DMS53 treated with DMSO at 0.1 percent for 48 hours (cell line): Measurements from ENCODE around the gene GPI.
"Not testable (repeated sequence)": the region's sequence is repeated elsewhere in the genome, so short reads cannot be mapped to it uniquely, and the experiment has no call there.

Source experiments
- DNase-seq: peaks from one replicate; lab custom pipeline; 2025; ENCODE audit not compliant: unreplicated experiment; lab: John Stamatoyannopoulos, UW

GPI gene

DNA sequence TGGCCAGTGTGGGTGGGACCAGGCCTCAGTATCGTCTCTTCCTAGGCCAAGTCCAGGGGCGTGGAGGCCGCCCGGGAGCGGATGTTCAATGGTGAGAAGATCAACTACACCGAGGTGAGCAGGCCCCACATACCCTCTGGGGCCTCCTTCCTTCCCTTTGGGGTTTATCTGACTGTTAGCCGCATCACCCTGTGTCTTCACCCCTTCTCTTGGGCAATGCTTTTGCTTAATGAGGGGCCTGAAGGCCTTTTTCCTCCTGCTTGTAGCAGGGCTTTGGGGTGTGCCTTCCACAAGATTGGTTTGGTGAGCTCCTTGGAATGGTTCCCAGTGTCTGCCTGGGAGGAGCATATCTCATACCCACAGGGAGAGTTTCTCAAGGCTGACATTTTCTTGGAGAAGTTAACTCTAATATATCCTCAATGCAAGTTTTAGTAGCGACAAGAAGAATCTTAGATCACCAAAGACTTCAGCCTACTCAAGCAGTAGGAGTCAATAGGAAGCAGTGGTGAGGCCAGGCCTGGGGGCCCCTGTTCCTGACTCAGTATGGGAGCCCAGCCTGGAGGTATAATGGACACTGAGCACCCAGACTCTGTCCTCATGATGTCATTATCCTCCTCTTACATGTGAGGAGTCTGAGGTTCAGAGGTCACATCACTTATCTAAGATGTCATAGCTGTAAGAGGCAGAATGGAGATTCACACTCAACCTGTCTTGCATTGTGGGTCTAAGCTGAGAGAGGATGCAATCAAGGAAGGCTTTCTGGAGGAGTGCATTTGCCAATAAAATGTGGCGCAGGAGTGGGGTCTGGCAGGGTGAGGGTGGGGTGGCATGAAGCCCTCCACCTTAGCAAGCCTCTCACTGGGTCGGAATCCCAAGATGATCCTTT, 2.0 kb downstream of the GPI start:
- no peak for DNase-seq

DNA sequence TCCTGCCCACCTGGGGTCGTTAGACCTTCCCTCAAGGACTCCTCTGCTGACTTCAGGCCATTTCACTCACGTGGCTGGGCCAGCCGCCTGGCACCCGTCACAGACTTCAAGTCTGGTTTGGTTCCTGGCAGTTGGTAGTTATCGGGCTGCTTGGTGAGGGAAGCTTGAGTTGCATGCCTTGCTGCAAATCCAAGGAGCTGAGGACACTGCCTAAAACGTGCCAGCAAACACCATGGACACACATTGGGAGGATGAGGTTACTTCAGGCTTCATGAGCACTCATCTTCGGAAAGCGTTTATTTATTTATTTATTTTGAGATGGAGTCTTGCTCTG, 2.6 kb downstream of the GPI start:
- DNase-seq, result no peak

DNA sequence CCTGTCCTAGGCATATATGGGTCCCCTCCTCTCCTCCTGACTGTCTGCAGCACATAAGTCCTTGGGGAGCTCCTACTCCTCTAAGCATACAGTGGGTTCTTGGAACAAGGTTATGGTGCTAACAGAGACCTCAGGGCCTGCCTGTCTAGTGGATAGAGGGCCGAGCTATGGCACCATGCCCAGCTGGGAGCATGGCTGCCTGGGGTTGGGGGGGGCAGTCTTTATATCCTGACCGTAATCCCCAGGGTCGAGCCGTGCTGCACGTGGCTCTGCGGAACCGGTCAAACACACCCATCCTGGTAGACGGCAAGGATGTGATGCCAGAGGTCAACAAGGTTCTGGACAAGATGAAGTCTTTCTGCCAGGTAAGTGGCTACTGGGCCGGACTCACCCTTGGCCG, 3.3 kb downstream of the GPI start:
- DNase-seq, result no peak

GRCh38 chr19:34369166-34369565, 4.2 kb downstream of the GPI start:
- not testable (repeated sequence) for DNase-seq

- no peak for DNase-seq
Observed at GRCh38 chr19:34370117-34370516, 5.1 kb downstream of the GPI start.

DNA sequence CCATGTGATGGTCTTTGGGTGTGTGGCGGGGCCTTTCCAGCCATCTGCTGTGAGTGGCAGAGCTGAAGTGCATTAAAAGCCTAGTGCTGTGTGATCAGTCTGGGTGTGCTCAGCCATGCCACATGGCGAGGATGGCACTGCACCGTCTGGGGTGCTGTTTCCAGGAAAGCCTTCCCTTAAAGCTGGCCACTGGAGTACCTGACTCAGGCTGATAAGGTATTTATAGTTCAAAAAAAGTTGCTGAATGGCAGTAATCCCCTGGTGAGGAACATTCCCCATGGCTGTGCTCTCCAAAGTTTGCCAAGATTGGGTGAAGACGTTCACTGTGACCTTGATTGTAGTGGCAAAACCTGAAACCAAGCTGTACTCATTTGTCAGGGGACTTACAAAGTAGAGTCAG, 6.0 kb downstream of the GPI start:
- DNase-seq, result no peak

GRCh38 chr19:34373601-34374288, 8.7 kb downstream of the GPI start:
- DNase-seq, result no peak

- no peak for DNase-seq
Observed at GRCh38 chr19:34375598-34375997, 10.6 kb downstream of the GPI start.

DNA sequence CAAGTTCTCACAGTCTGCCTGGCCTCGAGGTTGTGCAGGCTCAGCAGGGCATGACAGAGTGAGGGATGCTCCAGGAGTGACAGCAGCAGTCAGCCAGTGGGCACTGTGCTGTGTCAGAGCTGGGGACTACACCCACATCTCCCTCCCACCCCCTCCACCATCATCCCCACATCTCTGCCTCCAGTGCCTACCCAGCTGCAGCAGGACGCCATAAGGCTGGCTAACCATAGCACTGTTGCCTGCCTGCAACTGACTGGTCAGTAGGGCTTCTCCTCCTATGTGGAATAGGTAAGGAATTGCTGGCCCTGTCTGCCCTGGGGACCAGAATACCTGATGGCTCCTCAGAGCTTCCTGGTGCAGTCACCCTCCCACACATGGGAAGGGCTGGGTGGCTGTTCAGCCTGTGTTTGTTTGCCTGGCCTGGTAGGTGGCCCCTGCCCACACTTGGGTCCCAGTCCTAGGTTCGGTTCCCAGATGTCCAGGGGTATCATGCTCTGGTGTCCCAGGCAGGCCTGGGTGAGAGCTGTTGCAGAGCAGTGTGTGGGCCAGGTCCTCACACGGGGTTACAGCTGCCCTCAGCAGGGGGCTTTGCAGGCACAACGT, 15.7 kb downstream of the GPI start:
- no peak for DNase-seq

DNA sequence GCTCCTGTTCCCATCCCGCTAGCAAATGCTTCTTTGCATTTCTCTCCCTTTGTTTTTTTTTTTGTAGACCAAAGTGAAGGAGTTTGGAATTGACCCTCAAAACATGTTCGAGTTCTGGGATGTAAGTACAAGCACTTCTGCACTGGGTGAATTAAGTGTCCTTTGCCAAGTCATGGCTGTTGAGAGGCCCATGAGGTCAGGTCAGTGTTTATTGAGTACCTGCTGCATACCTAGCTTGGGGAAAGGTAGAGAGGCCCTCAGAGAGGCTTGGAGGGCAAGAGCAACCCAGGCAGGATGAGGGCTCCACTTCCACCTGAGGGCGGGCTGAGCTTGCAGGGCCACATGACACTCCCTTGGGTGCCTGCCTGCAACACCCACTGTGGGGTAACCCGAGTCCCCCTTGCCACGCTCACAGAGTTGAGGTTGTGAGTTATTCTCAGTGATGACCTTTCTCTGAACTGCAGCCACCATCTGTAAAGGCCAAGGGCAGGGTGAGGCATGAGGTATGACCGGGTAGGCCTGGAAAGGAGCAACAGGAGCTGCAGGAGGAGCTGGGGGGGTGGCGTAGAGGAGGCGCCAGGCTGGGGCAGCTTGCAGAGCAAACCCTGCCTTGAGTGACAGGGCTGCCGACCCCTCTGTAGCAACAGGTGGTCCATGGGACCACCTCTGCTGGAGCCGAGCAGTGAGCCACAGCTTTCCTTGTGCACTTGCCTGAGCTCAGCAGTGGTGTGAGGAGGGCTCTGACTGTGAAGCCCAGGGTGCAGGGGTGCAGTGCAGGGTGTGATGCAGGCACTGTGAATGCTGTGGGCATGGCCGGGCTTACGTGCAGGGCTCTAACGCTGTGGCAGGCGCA, 16.6 kb downstream of the GPI start:
- no peak for DNase-seq

DNA sequence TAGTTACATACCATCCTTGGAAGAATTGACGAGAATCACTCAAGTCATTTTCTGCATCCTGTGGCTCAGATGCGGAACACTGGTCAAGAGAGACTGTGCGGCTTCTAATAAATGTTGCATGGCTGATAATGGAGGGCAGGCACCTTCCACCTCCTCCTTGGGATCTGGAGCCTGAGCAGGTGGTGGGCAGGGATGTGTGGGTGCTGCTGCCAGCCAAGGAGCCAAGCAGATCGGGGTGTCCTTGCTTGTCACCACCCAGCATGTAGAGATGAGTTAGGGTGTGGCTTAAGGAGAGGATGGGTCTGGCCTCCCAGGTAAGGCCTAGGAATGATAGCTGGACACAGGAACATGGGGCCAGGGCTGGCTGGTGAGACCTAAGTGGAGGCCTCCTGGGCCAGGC, 17.5 kb downstream of the GPI start:
- no peak for DNase-seq

DNA sequence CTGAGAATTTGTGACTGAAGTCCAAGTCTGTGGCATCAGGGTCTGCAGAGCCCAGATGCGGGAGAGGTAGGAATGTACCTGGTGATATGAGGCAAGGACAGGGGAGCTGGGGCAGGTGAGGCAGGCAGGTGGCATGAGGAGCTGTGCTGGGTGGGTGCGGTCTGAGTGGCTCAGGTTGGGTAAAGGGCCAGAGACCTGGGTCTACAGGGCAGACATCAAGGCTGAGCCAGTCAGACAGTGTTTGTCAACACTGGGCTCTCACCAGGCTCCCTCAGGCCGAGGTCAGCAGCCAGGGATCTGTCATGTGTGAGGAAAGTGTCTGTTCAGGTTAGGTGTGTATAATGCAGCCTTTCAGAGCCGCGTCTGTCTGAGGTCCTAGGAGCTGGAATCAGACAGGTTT, 18.6 kb downstream of the GPI start:
- DNase-seq, result no peak

DNA sequence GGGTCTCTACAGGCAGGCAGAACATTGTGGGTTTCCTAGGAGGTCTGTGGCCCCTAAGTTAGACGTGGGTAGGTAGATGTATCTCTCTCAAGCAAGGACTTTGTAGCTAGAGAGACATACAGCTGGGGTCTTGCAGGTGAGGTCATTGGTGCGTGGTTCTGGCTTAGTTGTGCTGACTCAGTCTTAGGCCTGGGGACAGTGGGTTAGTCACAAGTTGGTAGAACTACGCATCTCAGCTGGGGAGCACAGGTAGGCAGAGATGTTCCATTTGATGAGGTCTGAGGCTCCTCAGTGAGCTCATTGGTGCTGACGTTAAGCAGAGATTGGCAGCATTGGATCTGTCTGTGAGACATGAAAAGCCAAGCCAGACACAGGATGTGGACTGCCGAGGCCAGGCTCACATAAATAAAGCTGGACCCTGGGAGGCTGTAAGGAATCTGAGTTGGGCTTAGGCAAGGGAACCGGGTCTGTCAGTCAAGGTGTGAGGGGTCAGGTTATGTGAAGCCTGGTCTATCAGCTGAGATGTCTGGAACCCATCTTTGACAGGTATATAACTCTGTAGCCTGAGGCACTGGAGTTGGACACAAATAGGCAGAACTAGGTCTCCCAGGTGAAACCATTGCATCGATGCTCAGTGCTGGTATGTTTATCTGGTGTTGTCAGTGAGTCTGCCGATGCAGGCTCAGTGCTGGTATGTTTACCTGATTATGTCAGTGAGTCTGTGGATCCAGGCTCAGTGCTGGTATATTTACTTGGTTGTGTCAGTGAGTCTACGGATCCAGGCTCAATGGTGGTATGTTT, 21.8 kb downstream of the GPI start:
- no peak for DNase-seq

DNA sequence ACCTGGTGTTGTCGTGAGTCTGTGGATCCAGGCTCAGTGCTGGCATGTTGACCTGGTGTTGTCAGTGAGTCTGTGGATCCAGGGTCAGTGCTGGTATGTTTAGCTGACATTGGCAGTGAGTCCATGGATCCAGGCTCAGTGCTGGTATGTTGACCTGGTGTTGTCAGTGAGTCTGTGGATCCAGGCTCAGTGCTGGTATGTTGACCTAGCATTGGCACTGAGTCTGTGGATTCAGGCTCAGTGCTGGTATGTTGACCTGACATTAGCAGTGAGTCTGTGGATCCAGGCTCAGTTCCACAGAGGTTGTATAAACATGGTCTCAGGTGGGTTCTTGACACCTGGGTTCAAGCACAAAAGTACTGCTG, 22.4 kb downstream of the GPI start:
- DNase-seq, result no peak

DNA sequence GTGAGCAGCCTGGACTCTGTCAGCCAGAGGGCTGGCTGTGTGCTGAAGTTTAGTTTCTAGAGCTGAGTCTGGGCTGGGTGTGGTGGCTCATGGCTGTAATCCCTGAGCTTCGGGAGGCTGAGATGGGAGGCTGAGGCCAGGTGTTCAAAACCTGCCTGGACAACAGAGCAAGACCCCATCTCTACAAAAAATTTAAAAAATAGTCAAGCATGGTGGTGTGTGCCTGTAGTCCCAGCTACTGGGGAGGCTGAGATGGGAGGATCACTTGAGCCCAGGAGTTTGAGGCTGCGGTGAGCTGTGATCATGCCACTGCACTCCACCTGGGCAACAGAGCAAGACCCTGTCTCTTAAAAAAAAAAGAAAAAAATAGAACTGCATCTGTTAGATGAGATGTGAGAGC, 23.7 kb downstream of the GPI start:
- DNase-seq, result not testable (repeated sequence)

- no peak for DNase-seq
Observed at GRCh38 chr19:34391813-34392212, 26.8 kb downstream of the GPI start.

DNA sequence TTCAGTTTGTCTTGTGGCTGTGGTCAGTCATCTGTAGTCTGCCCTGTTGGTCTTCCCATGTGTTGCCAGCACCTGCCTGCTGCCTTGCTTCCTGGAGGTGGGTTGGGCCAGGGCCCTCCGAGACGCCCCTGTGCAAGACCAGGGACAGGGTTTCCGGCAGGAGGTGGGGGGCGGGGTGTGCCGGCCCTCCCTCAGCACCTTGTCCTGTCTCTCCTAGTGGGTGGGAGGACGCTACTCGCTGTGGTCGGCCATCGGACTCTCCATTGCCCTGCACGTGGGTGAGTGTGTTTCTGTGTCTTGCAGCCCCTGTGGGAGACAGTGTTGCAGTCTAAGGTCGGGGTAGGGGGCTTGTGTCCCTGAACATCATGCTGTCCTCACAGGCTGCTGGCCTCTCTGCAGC, 28.0 kb downstream of the GPI start:
- DNase-seq, result no peak

DNA sequence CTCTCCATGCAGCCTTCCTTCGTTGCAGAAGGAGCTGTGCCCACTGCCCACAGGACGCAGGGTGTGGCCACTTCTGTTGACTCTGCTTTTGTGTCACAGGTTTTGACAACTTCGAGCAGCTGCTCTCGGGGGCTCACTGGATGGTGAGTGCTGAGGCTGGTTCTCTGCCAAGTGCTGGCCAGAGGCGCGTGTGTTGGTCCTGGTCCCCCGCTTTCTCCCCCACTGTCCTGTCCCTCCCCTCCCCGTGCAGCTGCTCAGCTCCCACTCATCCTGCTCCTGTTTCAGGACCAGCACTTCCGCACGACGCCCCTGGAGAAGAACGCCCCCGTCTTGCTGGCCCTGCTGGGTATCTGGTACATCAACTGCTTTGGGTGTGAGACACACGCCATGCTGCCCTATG, 28.6 kb downstream of the GPI start:
- no peak for DNase-seq

DNA sequence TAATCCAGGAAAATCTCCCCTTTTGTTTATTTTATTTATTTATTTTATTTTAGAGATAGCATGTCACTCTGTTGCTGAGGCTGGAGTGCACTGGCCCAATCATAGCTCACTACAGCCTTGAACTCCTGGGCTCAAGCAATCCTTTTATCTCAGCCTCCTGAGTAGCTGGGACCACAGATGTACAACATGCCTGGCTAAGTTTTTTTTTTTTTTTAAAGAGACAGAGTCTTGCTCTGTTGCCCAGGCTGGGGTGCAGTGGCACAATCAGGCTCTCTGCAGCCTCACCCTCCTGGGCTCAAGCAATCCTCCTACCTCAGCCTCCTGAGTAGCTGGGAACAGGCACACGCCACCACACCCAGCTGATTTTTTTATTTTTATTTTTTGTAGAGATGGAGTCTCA, 32.9 kb downstream of the GPI start:
- no peak for DNase-seq

DNA sequence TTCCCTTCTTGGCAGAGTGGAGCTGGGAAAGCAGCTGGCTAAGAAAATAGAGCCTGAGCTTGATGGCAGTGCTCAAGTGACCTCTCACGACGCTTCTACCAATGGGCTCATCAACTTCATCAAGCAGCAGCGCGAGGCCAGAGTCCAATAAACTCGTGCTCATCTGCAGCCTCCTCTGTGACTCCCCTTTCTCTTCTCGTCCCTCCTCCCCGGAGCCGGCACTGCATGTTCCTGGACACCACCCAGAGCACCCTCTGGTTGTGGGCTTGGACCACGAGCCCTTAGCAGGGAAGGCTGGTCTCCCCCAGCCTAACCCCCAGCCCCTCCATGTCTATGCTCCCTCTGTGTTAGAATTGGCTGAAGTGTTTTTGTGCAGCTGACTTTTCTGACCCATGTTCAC, 34.9 kb downstream of the GPI start:
- no peak for DNase-seq

DNA sequence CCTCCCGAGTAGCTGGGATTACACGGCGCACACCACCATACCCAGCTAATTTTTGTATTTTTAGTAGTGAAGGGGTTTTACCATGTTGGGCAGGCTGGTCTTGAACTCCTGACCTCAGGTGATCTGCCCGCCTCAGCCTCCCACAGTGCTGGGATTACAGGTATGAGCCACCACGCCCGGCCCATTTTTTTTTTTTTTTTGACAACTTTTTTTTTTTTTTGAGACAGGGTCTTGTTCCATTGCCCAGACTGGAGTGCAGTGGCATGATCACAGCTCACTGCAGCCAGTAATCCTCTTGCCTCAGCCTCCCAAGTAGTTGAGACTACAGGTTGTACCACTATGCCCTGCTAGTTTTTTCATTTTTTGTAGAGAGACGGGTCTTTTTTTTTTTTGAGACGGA, 35.8 kb downstream of the GPI start:
- not testable (repeated sequence) for DNase-seq
